HG02759 (cell line): ENCODE data around the gene KMO.

Source experiments
- ATAC-seq: cut with Tn5 transposase; IDR thresholded peaks from one replicate; pipeline ENCODE4 v1.9.1; 2021; ENCODE audit warnings: mild to moderate bottlenecking, moderate library complexity; ENCODE audit not compliant: unreplicated experiment

KMO gene

GRCh38 chr1:241532162-241532531 is at the start of gene KMO:
TSS of gene KMO (plus strand) at chr1:241532378. CDS start at chr1:241532445, 67 bp downstream.
- ATAC-seq: peak; percentile 34

GRCh38 chr1:241482761-241483250 is 49.4 kb upstream of the KMO start:
- no peak for ATAC-seq

- peak; percentile 79 for ATAC-seq
Measured at GRCh38 chr1:241485145-241485544, 47.0 kb upstream of the KMO start.

- peak; percentile 69 for ATAC-seq
Measured at GRCh38 chr1:241485554-241485992, 46.6 kb upstream of the KMO start.

- no peak for ATAC-seq
Measured at GRCh38 chr1:241488739-241489138, 43.4 kb upstream of the KMO start.

GRCh38 chr1:241495741-241496140 is 36.4 kb upstream of the KMO start:
- no peak for ATAC-seq

GRCh38 chr1:241499910-241500309 is 32.3 kb upstream of the KMO start:
- ATAC-seq: no peak

- no peak for ATAC-seq
Measured at GRCh38 chr1:241503444-241503843, 28.7 kb upstream of the KMO start.

- no peak for ATAC-seq
Measured at GRCh38 chr1:241507189-241507863, 24.9 kb upstream of the KMO start.

GRCh38 chr1:241513378-241513777 is 18.8 kb upstream of the KMO start:
- no peak for ATAC-seq

- peak; percentile 38 for ATAC-seq
Measured at GRCh38 chr1:241518476-241519307, 13.5 kb upstream of the KMO start.

- ATAC-seq: peak; percentile 99
Measured at GRCh38 chr1:241519308-241520079, 12.7 kb upstream of the KMO start, which contains the start of gene FH. TSS of gene FH (minus strand) at chr1:241519755. CDS start at chr1:241519722, 33 bp downstream.

GRCh38 chr1:241520080-241520465 is 12.1 kb upstream of the KMO start:
- ATAC-seq: no peak

GRCh38 chr1:241521718-241522117 is 10.5 kb upstream of the KMO start:
- ATAC-seq: no peak

GRCh38 chr1:241525026-241525425 is 7.2 kb upstream of the KMO start:
- ATAC-seq: no peak

- ATAC-seq: no peak
Measured at GRCh38 chr1:241527146-241527545, 5.0 kb upstream of the KMO start.

GRCh38 chr1:241531195-241532161 is 700 bp upstream of the KMO start:
- peak; percentile 70 for ATAC-seq

- ATAC-seq: peak; percentile 65
Measured at GRCh38 chr1:241532864-241533263, 686 bp downstream of the KMO start.

- peak; percentile 36 for ATAC-seq
Measured at GRCh38 chr1:241533326-241534115, 1.3 kb downstream of the KMO start.
